NCI-H2107 treated with DMSO at 0.1 percent for 48 hours (cell line): Measurements from ENCODE around the gene DPP7.
"Not testable (repeated sequence)": the region's sequence is repeated elsewhere in the genome, so short reads cannot be mapped to it uniquely, and the experiment has no call there.

Source experiments
- DNase-seq: peaks from one replicate; lab custom pipeline; 2025; ENCODE audit not compliant: unreplicated experiment; lab: John Stamatoyannopoulos, UW

DPP7 gene

GRCh38 chr9:137148242-137148641, 33.7 kb upstream of the DPP7 start:
- no peak for DNase-seq

- DNase-seq = no peak
Observed at GRCh38 chr9:137147793-137148160, 33.2 kb upstream of the DPP7 start.

GRCh38 chr9:137147091-137147792, 32.7 kb upstream of the DPP7 start:
- DNase-seq = no peak

- DNase-seq = no peak
Observed at GRCh38 chr9:137146527-137146918, 32.0 kb upstream of the DPP7 start.

- no peak for DNase-seq
Observed at GRCh38 chr9:137145731-137146526, 31.4 kb upstream of the DPP7 start.

- no peak for DNase-seq
Observed at GRCh38 chr9:137143459-137143858, 28.9 kb upstream of the DPP7 start.

GRCh38 chr9:137141976-137142936, 27.7 kb upstream of the DPP7 start:
- DNase-seq = no peak

GRCh38 chr9:137141050-137141810, 26.7 kb upstream of the DPP7 start:
- DNase-seq = no peak

- no peak for DNase-seq
Observed at GRCh38 chr9:137140151-137141012, 25.8 kb upstream of the DPP7 start.

GRCh38 chr9:137139468-137140150, 25.1 kb upstream of the DPP7 start:
- no peak for DNase-seq

- no peak for DNase-seq
Observed at GRCh38 chr9:137138722-137139467, 24.4 kb upstream of the DPP7 start, which contains the start of gene GRIN1. Gene GRIN1 (plus strand): TSS chr9:137139154. CDS start chr9:137139487, 333 bp downstream.

- DNase-seq = no peak
Observed at GRCh38 chr9:137138058-137138721, 23.7 kb upstream of the DPP7 start.

- DNase-seq = no peak
Observed at GRCh38 chr9:137136881-137137607, 22.5 kb upstream of the DPP7 start.

GRCh38 chr9:137136261-137136880, 21.8 kb upstream of the DPP7 start:
- no peak for DNase-seq

GRCh38 chr9:137135154-137135553, 20.6 kb upstream of the DPP7 start:
- DNase-seq = not testable (repeated sequence)

GRCh38 chr9:137134191-137134590, 19.7 kb upstream of the DPP7 start:
- DNase-seq = no peak
